ENCODE data around the gene TMEM163. TPM values are rescaled to one million over a fixed set of nuclear protein-coding genes. Genes with fewer than 3 reads are reported as not detected.

The TMEM163 gene
- total and polyA plus RNA-seq, 2 of the 13 experiments (the other 11 are each of a cell fraction or from before 2014, with no cell fraction given) = 0.05 TPM; not detected in 1

DNA sequence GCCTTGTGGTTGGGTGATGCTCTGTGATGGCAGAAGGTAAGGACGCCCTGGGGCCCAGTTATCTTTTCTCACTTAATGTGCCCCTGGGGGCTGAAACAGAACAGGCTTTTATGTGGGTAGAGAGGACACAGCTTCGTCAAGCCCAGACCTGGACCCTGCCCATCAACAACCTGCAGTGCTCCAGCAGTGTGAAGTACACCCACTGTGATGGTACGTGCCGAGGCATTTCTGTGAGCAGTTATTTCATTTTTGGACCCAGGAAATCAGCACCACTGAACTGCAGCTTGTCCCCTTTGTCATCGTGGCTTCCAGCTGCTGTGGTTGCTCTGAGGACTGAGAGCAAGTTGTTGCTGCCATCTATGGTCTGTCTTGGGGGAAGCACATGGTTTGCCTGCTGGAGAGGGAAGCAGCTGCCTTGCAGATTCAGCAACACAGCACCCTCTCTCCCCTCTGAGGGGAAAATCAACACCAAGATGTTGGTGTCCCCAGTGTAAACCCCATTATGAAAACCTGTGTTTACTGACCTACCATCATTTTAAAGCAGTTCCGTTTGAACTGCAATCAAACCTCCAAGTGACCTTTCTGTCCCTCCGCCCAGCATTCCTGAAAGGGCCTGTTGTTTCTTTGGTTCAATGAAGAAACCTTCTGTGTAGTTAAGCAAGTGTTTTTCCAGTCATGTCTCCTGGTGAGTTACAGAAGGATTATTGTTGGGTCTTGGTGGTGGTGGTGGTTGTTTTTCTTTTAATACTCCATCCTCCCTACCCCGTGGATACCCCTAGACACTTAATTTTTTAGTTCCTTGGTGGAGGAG, 306.8 kb downstream of the TMEM163 start (continued):
- TF ChIP-seq, protein P1, sequence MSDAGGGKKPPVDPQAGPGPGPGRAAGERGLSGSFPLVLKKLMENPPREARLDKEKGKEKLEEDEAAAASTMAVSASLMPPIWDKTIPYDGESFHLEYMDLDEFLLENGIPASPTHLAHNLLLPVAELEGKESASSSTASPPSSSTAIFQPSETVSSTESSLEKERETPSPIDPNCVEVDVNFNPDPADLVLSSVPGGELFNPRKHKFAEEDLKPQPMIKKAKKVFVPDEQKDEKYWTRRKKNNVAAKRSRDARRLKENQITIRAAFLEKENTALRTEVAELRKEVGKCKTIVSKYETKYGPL (CRISPR knock-in tag; IDR thresholded peaks at IDR 0.05) = 0 out of 2 replicates have a peak, but pooled peaks have one; percentile 48
- TF ChIP-seq HCFC1 (IDR thresholded peaks at IDR 0.05; ENCODE audit: low read depth, low read length) (no peak), KDM4B (CRISPR knock-in tag; IDR thresholded peaks at IDR 0.05) (no peak), ZNF598 (CRISPR knock-in tag; IDR thresholded peaks at IDR 0.05; ENCODE audit: borderline replicate concordance) (no peak; the same call in 1 of the 2 replicates), TGIF2 (CRISPR knock-in tag; IDR thresholded peaks at IDR 0.05) (peak; percentile 97), ZNF143 (CRISPR knock-in tag; IDR thresholded peaks at IDR 0.05) (0 out of 2 replicates have a peak, but pooled peaks have one; percentile 39), TEAD2 (CRISPR knock-in tag; IDR thresholded peaks at IDR 0.05) (no peak), ATF7 (IDR thresholded peaks at IDR 0.05) (no peak), ATF7 (CRISPR knock-in tag; IDR thresholded peaks at IDR 0.05) (peak; percentile 88; the same call in 1 of the 2 replicates), MEIS2 (CRISPR knock-in tag; IDR thresholded peaks at IDR 0.05) (peak; percentile 60; the same call in 1 of the 2 replicates), RXRA (CRISPR knock-in tag; IDR thresholded peaks at IDR 0.05) (peak; percentile 99), YEATS4 (CRISPR knock-in tag; IDR thresholded peaks at IDR 0.05; ENCODE audit: borderline replicate concordance) (peak; percentile 74; the same call in 1 of the 2 replicates), ZNF350 (CRISPR knock-in tag; IDR thresholded peaks at IDR 0.05; ENCODE audit: borderline replicate concordance, low read depth) (peak; percentile 89), ZNF296 (CRISPR knock-in tag; conservative IDR thresholded peaks at IDR 0.05) (no peak), ZNF331 (CRISPR knock-in tag; IDR thresholded peaks at IDR 0.05) (peak; percentile 73), DNMT3B (CRISPR knock-in tag; conservative IDR thresholded peaks at IDR 0.05) (0 out of 2 replicates have a peak, but pooled peaks have one; percentile 65), SIX1 (CRISPR knock-in tag; IDR thresholded peaks at IDR 0.05; ENCODE audit: borderline replicate concordance) (peak; percentile 79), TP53 (CRISPR knock-in tag; conservative IDR thresholded peaks at IDR 0.05) (peak; percentile 75; the same call in 1 of the 2 replicates), MIER3 (CRISPR knock-in tag; IDR thresholded peaks at IDR 0.05; ENCODE audit: borderline replicate concordance) (peak; percentile 88; the same call in 1 of the 2 replicates), TCF7 (IDR thresholded peaks at IDR 0.05; ENCODE audit: low read depth) (peak; percentile 96), NFKB2 (CRISPR knock-in tag; IDR thresholded peaks at IDR 0.05; ENCODE audit: borderline replicate concordance) (no peak)
- TF ChIP-seq, protein P2, sequence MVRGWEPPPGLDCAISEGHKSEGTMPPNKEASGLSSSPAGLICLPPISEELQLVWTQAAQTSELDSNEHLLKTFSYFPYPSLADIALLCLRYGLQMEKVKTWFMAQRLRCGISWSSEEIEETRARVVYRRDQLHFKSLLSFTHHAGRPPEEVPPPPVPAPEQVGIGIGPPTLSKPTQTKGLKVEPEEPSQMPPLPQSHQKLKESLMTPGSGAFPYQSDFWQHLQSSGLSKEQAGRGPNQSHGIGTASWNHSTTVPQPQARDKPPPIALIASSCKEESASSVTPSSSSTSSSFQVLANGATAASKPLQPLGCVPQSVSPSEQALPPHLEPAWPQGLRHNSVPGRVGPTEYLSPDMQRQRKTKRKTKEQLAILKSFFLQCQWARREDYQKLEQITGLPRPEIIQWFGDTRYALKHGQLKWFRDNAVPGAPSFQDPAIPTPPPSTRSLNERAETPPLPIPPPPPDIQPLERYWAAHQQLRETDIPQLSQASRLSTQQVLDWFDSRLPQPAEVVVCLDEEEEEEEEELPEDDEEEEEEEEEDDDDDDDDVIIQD (CRISPR knock-in tag; IDR thresholded peaks at IDR 0.05; ENCODE audit: low read depth) = peak; percentile 78; the same call in 1 of the 2 replicates
- TF ChIP-seq, protein P3, sequence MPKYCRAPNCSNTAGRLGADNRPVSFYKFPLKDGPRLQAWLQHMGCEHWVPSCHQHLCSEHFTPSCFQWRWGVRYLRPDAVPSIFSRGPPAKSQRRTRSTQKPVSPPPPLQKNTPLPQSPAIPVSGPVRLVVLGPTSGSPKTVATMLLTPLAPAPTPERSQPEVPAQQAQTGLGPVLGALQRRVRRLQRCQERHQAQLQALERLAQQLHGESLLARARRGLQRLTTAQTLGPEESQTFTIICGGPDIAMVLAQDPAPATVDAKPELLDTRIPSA (CRISPR knock-in tag; IDR thresholded peaks at IDR 0.05; ENCODE audit: borderline replicate concordance) = no peak
- TF ChIP-seq, protein P4, sequence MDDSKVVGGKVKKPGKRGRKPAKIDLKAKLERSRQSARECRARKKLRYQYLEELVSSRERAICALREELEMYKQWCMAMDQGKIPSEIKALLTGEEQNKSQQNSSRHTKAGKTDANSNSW (CRISPR knock-in tag; IDR thresholded peaks at IDR 0.05; ENCODE audit: borderline replicate concordance) = peak; percentile 60; the same call in 1 of the 2 replicates
- TF ChIP-seq, protein P5, sequence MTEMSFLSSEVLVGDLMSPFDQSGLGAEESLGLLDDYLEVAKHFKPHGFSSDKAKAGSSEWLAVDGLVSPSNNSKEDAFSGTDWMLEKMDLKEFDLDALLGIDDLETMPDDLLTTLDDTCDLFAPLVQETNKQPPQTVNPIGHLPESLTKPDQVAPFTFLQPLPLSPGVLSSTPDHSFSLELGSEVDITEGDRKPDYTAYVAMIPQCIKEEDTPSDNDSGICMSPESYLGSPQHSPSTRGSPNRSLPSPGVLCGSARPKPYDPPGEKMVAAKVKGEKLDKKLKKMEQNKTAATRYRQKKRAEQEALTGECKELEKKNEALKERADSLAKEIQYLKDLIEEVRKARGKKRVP (CRISPR knock-in tag; IDR thresholded peaks at IDR 0.05) = peak in 1 of 2 experiments; percentile 86; a peak in 2 of 4 replicates

Measured in HepG2 (cell line).